Activated T-cell treated with anti-CD3 and anti-CD28 coated beads for 48 hours (primary cell): ENCODE data around the gene NTRK3.

Experiments
- DNase-seq: peaks from one replicate; pipeline ENCODE4 v3.0.0-alpha.2; 2020; ENCODE audit warnings: low read depth

Gene NTRK3

DNA sequence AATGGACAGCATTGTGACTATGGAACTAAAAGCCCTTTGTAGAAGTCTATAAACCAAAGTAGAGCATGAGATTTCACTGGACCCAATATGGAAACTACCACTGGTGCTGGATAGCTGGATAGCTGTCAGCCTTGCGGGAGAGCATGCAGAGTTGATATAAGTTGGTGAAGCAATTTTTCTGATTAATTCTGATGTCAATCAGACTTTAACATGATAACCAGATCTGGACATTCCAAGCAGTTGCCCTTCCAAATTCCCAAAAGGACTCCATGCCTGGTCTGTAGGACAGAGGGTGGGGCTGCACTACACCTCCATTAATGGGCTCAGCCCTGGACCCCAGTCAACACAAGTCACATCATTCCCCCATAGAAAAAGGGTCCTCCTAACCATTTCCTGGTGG lies 437.8 kb downstream of the NTRK3 start:
- DNase-seq = no peak

DNA sequence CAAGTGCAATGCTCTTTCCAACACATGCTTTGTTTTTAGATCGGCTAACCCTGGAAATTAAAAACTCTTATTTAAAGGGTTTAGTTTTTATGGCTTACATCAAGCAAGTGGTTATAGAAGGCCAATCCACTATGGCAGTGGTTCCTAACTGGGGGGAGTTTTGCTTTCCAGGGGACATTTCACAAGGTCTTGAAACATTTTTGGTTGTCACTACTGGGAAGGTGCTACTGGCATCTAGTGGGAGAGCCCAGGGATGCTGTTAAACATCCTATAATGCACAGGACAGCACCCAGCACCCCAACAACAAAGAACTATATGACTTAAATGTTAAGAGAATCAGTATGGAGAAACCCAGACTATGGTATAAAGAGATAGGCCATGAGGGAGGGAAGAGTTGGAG lies 439.0 kb downstream of the NTRK3 start:
- DNase-seq = no peak

DNA sequence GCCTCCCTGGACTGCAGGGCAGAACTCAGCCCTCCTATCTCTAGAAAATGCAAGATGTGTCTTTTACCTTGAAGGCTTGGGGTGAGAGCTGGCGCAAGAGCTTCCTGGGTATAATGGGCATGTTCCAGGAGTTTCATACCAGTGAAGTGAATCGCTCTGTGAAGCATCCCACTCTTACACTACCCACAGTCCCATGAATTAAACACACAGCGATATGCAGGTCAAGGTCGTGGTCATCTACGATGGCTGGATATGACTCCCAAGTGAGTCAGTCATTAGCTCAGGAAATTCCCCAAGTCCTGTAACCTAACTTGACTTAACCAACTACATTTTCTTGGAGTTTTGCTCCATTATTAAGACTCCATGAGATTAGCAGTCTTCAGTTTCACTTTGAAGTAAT lies 439.7 kb downstream of the NTRK3 start:
- no peak for DNase-seq

DNA sequence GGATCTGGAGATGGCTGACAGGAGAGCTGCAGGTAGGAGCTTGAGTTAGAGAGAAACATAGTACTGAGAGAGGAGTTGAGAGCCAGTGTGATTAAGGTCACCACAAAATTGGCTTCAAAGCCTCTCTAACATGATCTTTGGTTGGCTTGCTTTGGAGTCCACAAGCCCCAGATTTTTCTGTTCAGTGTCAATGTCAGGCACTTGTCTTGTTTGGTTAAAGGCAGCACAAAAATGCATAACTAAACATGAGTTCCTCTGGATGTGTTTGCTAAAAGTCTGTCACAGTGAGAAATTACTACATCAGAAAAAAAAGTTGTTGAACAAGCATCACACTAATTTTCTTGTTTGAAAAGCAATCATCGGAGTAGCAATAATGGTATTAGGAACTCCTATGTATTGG lies 440.5 kb downstream of the NTRK3 start:
- no peak for DNase-seq
